ENCODE results near the gene STUB1.
"Not testable (repeated sequence)": the region's sequence is repeated elsewhere in the genome, so short reads cannot be mapped to it uniquely, and the experiment has no call there.

Gene STUB1

DNA sequence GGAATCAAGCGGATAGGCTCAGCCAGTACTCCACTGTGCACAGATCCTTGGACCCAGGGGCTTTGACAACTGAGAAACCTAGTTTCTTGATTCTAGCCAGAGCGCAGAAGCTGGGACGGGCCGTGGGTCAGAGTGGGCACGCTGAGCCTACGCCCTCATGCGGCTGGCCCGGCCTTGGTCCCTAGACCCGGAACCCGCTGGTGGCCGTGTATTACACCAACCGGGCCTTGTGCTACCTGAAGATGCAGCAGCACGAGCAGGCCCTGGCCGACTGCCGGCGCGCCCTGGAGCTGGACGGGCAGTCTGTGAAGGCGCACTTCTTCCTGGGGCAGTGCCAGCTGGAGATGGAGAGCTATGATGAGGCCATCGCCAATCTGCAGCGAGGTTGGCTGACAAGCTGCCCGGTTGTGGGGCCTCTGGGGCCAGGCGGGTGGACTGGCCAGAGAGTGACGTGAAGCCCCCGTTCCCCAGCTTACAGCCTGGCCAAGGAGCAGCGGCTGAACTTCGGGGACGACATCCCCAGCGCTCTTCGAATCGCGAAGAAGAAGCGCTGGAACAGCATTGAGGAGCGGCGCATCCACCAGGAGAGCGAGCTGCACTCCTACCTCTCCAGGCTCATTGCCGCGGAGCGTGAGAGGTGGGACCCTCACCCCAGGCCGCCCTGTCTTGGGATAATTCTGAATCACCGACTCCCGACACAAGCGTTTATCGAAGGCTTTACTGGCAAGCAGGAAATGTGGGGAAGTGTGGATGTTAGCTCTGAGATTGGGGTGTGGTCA is 946 bp downstream of the STUB1 start:
- no peak for DNase-seq

DNA sequence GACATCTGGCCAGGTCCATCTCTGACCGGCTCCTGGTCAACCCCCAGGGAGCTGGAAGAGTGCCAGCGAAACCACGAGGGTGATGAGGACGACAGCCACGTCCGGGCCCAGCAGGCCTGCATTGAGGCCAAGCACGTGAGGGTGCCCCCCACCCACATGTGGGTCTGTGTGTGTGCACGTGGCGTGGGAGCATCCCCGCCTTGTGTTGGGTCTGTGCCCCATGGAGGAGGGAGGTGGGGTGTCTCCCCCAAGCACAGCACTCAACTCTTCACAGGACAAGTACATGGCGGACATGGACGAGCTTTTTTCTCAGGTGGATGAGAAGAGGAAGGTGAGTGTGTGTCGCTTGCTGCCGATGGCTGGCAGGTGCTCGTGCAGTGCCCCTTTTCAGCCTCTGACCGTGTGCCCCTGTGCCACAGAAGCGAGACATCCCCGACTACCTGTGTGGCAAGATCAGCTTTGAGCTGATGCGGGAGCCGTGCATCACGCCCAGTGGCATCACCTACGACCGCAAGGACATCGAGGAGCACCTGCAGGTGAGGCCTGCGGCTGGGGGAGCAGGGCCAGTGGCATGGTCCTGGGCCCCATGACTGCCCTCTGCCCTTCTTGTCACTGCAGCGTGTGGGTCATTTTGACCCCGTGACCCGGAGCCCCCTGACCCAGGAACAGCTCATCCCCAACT is 1.7 kb downstream of the STUB1 start:
- no peak for DNase-seq

- DNase-seq: no peak
Observed at GRCh38 chr16:682493-683395, 2.5 kb downstream of the STUB1 start.

DNA sequence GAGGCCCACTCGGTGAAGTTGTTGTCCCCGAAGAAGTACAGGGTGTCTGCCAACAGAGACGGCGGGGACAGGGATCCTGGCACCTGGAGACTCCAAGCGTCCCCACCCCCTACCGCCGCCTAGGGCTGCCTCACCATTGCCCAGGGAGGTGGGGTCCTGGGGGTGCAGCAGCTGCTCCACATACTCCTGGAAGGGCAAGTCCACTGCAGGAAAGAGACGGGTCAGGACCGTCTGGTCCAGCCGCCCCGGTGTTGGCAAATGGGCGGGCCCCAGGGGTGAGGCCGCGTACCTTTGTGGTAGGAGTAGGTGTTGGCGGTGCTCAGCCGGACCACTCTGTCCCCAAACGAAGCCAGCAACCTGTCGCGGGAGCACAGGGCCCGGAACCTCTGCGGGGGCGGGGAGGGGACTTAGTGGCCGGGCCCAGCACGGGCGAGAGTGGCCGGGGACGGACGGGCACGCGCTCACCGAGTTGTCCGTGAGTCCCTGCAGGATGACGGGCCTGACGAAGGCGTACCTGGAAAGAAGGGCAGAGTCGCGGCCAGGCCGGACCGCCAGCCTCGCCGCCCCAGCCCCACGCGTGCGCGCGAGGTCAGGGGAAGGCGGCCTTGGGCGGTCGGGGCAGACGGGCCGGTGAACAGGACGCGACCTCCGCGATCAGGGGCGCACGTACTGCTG is 3.3 kb downstream of the STUB1 start:
- DNase-seq: no peak

GRCh38 chr16:684071-684794 is 4.0 kb downstream of the STUB1 start, which contains the start of gene JMJD8:
Gene JMJD8 (minus strand): TSS chr16:684334. CDS start chr16:684319, 15 bp downstream.
- peak; percentile 56 for DNase-seq

DNA sequence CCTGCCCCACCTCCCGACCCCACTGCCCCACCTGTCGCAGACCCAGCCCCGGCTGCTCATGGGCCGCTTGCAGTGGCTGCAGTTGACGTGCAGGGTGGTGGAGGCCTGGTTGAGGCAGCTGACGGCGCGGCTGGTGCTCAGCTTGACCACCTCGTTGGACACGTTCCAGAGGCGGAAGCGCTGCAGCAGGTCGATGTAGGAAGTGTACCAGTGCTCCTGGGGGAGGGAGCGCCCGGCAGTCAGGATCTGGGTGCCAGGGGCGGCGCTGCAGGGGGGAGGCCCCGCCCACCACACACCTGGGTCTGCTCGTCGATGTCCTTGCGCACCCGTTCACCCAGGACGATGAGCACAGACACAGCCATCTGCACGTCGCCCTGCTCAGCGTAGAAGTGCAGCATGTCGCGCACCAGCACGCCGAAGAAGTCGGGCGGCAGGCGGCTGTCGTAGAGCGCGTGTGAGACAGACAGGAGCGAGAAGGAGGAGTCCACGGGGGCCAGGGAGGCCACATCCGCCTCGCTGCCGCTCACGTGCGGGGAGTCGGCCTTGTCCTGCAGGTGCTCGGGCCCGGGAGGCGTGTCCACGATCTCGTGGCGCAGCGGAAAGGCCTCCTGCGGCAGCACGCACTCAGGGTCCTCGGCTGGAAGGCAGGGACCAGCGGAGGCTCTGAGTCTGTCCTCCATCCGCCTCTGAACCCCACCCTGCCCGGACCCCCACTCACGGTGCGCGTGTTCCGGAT is 4.9 kb downstream of the STUB1 start:
- no peak for DNase-seq

- no peak for DNase-seq
Observed at GRCh38 chr16:685967-686366, 5.8 kb downstream of the STUB1 start.

DNA sequence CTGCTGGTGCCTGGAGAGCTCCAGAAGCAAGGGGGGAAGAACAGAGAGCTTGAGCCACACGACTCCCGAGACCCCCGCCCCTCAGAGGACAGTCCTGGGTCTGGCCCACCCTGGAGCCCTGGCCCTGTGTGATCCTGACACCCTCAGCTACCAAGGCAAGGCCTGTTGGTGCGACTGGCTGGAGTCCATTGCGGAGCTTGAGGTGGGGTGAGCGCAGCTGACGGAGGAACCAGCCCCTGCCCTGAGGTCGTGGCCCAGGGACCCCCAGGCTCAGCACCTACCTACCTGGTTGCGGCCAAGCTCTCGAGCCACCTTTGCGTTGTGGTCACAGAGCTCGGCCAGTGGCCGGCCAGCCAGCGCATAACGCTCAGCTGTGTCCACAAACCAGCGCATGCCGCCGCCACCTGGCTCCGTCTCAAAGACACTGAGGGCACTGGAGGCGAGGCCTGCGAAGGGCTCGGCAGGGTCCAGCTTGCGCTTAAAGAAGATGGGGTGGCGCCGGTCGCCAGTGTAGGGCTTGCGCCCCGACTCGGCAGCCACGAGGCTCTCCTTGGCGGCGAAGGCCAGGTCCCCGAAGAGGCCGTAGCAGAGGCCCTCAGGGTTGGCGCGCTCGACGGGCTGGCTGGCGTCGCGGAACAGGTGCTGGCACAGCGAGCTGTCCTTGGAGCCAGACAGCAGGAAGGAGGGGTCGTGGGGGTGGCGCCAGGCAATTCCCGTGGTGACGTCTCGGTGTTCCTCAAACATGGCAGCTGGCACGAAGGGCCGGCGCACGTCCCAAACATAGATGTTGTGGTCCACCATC is 6.5 kb downstream of the STUB1 start:
- no peak for DNase-seq

GRCh38 chr16:687499-687898 is 7.3 kb downstream of the STUB1 start:
- DNase-seq: no peak

DNA sequence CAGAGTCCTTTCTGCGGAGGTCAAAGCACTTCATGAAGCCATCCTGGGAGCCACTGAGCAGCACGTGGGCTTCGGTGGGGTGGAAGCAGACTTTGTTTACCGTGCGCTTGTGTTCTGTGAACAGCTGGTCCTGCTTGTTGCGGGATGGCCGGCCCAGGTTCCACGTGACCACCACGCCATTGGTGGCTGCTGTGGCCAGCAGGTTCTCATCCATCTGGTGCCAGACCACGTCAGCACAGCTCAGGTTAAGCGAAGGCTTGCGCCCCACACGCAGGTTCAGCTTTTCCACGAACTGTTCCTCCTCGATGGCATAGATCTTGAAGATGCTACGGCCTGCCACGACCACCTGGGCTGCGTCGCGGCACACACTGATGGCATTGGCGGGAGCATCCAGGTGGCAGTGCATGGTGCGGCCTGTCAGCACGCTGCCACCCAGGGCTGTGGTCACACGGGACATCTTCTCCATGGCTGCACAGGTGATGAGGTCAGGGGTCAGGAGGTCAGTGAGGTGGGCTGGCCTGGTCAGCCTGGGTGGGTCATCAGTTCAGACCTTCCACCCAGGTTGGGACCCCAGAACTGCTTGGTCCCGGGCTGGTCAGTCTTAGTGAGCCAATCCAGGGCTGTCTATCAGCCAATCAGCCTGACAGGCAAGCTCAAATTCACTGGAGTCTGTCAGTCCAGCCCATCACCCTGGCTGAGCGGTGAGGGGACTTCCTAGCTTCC is 9.1 kb downstream of the STUB1 start:
- DNase-seq: no peak

GRCh38 chr16:691242-691641 is 11.0 kb downstream of the STUB1 start:
- DNase-seq: not testable (repeated sequence)

- DNase-seq: no peak
Observed at GRCh38 chr16:692356-693108, 12.3 kb downstream of the STUB1 start.

GRCh38 chr16:693364-693763 is 13.2 kb downstream of the STUB1 start:
- DNase-seq: no peak

GRCh38 chr16:693766-694165 is 13.6 kb downstream of the STUB1 start:
- no peak for DNase-seq

DNA sequence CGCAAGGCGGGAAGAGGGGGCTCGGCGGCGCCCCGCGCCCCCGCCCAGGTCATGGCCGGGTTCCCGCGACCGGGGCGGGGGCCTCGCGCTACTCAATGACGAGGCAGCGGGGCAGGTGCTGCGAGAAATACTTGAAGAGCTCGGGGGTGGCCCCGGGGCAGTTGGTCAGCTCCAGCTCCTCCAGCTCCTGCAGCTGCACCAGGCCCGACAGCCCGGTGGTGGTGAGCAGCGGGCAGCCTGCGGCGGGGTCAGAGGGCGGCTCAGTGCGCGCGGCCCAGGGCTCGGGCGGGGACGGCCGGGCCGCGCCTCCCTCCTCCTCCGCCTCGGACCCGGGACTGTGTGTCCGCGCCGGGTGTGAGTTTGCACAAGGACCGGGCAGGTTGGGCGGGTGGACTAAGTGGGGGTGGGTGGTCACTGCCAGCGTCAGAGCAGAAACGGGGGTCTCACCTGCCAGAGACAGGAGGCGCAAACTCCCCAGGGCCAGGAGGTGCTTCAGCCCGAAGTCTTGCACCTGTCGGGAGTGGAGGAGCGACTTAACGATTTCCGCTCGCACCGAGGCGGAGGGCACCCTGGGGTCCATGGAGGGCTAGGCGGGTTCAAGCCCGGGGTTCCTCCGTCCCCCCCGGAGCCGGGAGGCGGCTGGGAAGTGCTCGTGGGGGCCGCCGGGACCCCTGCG is 14.1 kb downstream of the STUB1 start:
- DNase-seq: no peak

DNA sequence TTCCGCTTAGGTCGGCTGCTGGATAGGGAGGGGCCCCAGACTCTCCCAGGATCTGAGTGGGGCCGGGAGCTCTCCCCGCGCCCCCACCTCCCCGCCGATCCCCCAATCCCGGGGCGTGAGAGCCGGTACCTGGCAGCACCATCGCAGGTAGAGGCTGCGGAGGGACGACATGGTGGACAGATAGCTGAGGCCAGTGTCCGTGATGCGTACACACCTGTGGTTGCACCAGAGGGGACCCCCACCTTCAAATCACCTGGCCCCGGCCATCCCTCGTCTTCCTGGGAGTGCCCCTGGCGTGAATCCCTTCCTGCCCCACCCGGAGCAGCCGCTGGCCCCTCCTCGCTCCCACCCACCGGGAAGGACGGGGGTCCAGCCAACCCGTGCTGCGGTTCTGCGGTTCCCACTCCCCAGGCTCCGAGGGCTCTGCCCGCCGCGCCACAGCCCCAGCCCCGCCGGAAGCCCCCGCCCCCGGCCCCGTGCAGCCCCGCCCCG is 14.7 kb downstream of the STUB1 start:
- no peak for DNase-seq

- no peak for DNase-seq
Observed at GRCh38 chr16:695355-696089, 15.3 kb downstream of the STUB1 start.

All from NCI-H2227 treated with DMSO at 0.1 percent for 48 hours (cell line).